Measurements from ENCODE around the gene MAPK6.

- no peak for TF ChIP-seq POLR2A (IDR thresholded peaks at IDR 0.05)
- TF ChIP-seq, protein P1, sequence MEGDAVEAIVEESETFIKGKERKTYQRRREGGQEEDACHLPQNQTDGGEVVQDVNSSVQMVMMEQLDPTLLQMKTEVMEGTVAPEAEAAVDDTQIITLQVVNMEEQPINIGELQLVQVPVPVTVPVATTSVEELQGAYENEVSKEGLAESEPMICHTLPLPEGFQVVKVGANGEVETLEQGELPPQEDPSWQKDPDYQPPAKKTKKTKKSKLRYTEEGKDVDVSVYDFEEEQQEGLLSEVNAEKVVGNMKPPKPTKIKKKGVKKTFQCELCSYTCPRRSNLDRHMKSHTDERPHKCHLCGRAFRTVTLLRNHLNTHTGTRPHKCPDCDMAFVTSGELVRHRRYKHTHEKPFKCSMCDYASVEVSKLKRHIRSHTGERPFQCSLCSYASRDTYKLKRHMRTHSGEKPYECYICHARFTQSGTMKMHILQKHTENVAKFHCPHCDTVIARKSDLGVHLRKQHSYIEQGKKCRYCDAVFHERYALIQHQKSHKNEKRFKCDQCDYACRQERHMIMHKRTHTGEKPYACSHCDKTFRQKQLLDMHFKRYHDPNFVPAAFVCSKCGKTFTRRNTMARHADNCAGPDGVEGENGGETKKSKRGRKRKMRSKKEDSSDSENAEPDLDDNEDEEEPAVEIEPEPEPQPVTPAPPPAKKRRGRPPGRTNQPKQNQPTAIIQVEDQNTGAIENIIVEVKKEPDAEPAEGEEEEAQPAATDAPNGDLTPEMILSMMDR (IDR thresholded peaks at IDR 0.05), result no peak
Observed at GRCh38 chr15:52098323-52098722, 79.3 kb downstream of the MAPK6 start.

All from lower leg skin (tissue), 3 donors.